NCI-H526 (cell line): ENCODE results near the gene MPZL1.
A peak's percentile ranks its signal among the peaks of the same experiment; 100 is the strongest.

Source experiments
- DNase-seq, 2 experiments: peaks; one replicate each; lab custom pipeline; 2025; lab: John Stamatoyannopoulos, UW

Gene MPZL1

DNA sequence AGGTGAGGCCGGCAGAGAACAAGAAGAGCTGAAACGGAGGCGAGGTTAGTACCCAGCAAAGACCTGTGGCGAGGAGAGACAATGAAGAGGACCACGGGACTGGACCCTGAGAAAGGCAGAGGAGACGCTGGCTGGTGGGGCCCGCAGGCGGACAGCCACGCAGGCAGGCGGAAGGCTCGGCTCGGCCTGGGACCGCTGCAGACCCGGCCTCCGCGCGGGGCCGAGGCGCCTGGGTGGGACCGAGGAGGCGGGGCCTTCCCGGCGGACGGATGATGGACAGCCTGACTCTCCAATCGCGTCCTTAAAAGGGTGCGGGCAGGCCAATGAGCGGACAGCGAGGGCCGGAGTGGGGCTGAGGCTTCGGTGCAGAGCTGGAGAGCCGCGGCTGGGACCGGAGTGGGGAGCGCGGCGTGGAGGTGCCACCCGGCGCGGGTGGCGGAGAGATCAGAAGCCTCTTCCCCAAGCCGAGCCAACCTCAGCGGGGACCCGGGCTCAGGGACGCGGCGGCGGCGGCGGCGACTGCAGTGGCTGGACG lies at the start of gene MPZL1:
Gene MPZL1 (plus strand): TSS at position 366 of the 535 bp plus-strand sequence. CDS start 170 bp downstream, outside the sequence.
- DNase-seq = peak; percentile 95 to 99

DNA sequence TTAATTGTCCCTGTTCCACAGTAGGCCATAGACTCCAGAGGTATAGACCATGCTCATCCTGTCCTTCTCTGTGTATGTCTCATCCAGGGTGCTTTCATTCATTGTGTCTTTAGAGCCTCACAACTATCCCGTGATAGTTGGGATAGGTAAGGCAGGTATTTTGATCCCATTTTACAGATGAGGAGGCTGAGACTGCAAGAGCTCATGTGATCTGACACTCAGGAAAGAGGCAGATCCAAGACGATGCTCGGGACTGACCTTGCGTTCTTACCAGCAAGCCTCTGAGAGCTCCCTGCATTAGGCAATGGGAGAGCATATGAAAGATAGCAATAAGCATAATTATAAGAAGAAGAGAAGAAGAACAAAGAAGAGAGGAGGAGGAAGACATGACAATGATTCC lies 49.0 kb upstream of the MPZL1 start:
- no peak for DNase-seq

DNA sequence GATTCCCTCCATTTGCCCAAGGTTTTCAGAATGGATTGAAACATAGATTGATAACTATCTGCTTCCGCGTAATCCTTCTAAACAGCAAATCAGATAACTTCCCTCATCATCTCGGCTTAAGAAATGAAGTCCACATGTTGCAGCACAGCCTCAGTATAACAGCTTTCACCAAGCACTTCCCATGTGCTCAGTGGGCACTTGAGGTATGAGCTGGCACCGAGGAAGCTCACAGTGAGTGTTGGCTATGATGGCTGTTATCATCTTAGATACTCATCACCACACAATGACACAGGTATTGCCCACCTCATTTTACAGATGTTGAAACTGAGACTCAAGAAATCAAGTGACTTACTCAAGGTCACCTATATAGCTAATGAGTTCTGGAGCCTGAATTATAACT lies 48.5 kb upstream of the MPZL1 start:
- DNase-seq = no peak

DNA sequence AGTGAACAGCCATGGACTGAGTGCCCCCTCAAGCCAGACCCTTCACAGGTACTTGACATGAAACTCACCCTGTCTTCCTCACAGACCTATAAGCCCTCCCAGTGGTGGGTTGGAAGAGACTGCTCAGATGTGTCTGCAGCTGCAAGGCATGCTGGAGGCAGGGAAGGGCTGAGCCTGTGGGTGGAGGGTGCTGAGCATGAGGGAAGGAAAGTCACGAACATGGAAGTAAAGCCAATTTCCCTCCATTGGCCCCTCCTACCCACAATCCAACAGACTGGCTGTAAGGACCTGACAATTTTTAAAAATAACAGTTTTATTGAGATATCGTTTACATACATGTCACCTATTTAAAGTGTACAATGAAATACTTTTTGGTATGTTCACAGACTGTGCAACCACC lies 47.6 kb upstream of the MPZL1 start:
- no peak for DNase-seq

DNA sequence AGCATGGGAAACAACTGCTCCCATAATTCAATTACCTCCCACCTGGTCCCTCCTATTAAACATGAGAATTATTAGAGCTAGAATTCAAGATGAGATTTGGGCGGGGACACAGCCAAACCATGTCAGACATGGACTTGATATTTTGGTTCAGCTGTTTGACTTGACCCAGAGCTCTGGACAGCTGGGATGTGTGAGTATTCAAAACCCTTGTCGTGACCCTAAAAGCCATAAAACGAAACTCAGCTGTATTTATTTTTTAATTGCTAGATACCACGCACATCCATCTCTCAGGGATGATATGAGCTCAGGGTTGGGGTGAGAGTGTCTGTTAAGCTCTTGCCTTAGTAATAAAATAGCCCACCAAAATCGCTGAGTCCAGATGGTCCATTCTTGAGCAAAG lies 46.3 kb upstream of the MPZL1 start:
- no peak for DNase-seq

DNA sequence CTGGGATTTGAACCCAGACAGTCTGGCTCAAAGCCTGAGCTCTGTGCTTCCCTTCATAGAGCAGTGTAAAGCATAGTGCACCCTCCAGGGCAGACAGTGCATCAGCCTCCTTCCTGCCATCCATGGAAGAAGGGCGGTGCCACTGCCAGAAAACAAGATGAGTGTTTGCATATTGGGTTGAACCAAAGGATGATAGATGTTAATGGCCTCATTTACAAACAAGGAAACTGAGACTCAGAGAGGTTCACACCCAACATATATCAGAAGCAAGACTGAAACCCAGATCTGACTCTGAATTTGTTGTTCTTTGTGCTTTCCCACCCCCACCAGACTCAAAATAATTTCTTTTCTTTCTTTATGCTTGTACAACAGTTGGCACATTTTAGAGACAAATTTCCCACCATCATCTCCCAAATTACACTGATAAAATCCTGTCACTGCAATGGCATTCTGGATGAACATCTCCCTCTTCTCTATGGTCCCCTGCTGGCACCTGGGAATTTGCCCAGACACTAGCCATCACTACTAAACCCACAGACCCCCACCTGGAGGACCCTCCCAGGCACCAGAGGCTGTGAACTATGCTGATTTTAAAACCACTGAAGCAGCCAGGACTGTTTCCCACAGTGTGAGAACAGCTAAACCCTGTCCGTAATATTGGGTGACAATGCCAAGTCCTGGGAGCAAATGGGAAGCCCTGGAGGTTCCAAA lies 45.4 kb upstream of the MPZL1 start:
- peak in 1 of 2 experiments; percentile 59 for DNase-seq

DNA sequence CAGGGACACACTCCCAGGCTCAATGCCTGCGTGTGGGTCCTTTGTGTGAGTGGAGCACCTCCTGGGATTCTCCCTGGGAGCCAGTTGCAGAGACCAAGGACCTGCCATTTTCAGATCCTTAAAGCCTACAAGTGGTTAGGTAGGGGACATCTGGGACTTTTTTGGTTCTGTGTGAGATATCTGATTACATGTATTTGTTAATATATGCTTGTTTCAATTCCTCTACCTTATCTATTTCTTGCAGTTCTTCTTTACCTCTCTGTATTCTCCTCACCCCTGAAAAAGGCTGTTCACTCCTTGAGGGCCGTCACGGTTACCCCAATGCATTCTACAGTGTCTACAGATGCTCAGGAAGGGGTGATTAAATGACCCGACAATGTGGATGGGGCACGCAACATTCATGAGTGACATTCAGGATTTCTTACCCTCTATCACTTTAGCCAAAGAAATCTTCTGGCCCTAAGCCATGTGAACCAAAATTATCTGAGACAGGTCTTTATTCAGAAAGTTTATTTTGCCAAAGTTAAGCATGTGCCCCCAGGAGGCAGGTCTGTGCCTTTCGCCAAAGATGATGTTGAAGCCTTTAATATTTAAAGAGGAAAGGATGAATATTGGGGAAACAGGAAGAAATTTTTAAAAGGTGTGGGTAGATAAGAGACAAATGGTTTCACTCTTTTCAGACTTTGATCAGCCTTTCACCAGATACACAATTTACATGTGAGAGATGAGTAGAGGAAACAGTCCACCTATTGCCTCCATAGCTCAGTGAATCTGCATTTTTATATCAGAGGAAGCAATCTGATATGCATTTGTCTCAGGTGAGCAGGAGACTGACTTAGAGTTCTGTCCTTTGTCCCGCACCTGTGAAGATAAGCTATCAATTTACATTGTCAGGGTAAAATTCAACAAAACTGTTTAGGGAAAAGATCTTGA lies 44.6 kb upstream of the MPZL1 start:
- peak; percentile 24 to 49 for DNase-seq

DNA sequence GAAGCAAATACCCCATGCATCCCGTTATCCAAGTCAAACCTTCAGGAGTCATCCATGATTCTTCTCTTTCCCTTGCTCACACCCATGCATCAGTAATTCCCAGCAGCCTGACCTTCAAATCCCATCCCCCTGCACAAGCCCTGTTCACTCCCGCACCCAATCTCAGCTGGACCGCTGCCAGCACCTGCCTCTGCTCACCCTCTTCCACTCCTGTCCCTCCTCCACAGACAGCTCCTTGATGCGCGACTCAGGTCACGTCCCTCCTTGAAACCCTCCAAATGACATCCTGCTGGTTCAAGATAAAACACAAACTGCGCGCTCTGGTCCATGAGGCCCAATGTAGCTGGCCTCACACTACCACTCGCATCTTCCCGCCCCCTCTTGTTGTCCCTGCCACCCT lies 43.4 kb upstream of the MPZL1 start:
- no peak for DNase-seq

DNA sequence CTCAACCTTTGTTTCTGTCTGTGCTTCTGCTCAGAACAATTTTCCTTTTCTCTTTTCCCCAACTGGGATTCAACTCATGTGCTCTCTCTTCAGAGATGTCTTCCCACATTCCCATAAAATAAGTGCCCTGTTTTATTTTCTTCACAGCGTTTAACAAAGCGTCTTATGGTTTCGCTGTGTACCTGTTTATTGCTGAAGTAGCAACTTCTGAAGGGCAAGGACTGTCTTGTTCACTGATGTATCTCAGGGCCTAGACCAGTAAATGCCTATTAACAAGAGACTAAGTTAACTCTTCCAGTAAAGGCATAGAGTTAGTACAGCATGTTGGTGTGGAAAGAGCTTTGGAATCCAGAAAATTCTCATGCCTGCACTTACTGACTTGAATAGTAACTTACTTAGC lies 42.9 kb upstream of the MPZL1 start:
- DNase-seq = no peak

DNA sequence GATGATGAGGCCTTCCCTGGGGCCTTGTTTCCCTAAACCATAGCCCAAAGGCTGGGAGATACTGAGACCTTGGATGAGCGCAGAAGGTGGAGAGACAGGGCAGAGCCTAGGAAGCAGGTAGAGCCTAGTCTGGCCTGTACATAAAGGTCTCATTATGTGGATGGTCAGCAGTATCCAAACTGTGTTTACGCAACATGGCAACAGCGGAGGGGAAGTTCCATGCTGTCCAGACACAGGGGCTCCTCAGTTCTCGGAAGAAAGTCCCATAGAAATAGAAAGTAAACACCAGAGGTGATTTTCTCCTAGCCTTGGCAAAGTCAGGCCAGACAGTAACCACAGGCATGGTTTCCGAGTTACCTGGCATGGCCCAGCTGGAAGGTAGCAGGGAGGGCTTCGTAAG lies 42.1 kb upstream of the MPZL1 start:
- no peak for DNase-seq

DNA sequence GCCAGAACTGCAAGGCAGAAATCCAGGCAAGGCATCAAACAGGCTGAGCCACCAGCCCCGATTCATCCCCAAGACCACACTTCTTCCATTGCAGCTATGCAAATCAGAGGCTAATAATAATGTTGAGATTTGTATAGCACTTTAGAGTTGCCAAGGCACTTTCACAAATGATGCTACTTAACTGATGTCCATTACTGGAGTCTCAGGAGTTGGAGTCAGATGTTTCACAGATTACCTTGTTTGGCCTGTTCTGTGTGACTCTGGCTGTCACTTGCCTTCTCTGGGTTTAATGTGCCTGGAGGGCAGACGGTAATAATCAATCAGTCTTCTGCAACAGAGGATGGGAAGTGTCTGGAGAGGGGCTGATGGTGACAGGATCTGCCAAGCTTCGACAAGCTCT lies 40.8 kb upstream of the MPZL1 start:
- DNase-seq = peak; percentile 82 to 84

DNA sequence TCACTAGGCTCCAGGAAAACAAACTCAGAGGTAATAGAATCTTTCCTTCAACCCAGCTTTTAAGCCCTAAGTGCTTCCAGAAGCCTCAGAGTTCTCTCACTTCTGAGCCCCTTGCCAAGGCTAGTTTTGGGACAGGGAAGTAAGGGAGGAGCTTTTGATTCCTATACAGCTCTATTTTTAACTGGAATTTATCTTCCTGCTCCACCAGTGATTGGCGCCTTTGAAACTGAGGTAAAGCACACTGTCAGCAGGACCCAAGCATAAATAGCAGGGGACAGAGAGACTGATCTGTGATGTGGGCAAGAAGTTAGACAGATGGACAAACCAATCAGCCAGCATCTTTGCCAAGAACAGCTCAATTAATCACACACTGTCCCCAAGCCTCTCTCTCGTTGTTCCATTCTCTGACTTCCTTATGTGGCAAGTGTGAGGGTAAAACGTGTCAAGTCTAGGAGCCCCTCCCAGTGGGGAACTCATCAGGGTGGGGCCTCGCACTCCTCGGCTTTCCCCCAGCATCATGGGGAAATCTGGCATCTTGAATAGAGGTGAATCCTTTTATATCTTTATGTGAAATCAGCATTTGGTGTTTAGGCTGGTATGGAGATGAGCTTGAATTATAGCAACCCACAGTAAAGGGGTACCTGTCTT lies 40.2 kb upstream of the MPZL1 start:
- DNase-seq = no peak

DNA sequence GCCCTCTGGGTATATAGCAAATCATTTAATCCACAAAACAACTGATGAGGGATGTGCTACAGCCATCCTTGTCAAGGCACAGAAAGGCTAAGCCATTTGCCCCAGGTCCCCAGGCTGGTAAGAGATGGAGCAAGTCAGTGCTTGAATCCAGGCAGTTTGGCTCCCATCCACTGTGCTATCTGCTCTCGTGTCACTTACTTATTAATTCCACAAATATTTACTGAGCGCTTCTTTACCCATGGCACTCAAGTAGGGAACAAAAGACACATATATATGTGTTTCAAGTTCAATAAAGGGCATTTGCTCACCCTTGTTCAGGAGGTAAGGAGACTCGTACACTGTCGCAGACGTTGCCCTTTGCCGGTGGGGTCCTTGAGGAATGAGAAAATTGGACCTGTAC lies 38.6 kb upstream of the MPZL1 start:
- DNase-seq = no peak

DNA sequence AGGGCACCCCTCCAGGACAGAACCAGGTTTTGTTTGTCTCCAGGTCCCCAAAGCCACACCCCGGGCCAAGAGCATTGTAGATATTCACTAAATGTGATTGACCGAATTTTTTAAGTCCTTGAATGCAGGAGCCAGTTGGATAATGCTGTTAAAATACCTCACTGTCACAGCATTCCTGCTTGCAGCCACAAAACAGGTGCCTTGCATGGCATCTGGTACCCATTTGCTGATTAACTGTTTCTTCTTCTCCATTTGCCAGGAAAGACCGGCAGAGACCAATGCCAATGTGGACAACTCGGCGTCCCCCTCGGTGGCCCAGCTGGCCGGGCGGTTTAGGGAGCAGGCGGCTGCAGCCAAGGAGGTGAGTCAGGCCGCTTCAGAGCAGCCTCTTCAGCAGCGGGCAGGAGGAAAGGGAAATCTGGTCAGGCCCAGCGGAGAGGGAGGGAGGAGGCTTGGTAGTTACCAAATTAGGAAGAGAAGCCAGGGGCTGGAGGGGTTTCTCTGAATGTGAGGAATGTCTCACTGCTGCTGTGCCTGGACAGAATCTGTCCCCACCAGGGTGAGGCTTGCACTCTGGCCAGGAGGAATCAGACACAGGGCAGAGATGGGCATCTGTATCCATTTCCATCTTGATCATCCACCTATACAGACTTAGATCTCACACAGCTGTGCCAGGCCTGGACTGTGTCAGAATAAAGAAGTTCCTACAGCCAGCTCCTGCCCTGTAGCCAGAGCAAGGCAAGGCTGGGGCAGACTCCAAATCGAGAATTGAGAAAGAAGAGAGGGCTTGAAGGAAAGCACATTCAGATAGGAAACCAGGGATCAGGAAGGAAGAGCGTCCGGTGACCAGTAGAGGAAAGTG lies 37.9 kb upstream of the MPZL1 start:
- no peak for DNase-seq

DNA sequence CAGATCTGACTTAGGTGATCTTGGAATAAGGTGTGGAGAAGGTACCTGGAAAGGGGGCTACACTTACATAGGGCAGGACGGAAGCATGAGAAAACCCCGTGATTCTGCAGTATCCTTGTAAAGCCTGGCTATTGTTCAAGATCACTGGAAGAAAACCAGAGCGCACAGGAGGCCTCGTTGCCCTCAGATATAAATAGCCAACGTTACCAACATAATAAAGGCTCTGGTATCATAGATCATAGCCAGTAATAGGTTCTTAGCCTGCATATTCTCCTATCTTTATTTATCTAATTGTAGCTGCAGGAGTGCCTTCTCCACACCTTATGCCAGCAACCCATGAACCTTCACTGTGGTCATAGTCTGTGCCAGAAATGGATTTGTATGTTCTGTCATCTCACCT lies 35.9 kb upstream of the MPZL1 start:
- no peak for DNase-seq

DNA sequence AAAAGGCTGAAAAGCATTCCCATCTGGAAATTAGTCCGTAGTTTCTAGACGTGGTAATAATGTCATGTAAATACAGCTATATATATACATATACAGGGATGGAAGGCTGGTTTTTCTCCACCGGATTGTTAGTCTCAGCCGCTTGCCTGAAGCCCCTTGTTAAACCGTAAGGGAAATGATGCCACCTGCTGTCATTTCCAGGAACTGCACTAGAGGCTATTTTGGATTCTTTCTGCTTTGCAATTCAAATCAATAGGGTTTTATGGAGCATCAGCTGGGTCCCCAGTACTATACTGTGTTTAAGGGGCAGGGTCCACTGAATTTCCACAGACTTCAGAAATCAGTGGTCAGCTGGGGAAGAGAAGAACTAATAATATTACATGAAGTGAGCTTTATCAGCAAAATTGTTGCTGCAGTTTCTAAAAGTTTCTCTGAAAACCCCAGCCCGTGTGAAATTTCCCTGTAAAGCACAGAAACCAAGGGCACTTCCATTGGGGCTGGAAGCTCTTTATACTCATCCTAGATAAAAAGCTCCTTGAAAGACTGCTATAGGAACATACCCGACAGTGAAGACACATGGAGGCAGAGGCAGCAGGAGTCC lies 33.8 kb upstream of the MPZL1 start:
- peak; percentile 96 to 99 for DNase-seq

DNA sequence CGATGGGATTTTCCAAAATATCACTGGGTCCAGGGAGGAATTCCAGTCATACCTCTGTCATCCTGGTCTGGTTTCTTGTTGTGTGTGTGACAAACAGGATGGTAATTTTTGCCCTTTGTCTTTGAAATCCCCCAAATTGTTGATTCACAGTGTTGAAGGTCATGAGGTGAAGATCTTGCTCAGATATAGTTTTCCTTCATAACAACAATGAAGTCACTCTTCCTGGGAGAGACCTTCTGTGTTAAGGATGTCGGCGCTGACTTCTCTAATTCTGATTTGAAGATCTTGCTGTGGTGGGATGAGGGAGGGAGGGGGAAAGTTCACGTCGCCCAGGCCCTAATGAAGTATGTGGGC lies 32.2 kb upstream of the MPZL1 start:
- DNase-seq = no peak

DNA sequence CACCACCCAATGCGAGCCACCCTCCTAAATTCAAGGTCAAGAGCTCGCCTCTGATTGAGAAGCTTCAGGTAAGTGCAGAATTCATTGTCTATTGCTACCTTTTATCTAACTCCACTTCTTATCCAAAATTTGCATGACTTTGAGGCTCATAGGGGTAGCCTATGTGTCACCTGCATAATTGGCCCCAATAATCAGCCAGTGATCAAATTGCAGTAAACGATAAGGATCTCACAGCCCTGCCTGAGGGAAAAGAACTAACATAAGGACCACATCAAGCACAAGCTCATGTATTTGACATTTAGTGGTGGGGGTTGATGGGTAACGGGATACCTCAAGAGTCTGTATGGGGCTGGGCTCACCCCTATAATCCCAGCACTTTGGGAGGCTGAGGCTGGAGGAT lies 31.7 kb upstream of the MPZL1 start:
- no peak for DNase-seq

DNA sequence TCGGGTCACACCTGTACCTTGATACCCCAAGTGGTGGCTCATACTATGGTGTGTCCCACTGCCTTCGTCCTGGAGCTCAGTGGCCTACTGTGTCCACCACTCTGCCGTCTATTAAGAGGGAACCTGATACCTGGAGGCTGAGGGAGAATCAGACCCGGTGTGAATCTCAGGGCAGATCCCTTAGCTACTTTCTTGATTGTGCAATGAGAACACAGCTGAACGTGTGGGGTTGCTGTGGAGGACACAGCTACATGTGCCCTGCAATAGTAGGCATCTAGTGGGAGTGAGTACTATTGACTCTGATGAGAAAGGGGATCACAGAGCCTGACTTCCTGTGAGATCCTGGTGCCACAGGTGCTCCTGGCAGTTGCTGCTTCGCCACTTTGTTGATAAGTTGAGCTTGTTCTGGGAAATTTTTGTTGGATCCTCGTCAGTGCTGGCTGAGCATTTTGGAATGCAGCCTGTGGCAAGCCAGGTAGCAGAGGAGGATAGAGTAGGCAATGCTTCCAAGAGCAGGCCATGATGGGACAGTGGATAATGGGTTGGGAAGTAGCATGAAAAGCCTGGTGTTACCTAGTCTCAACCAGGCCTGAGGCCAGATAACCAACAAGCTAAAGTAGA lies 28.2 kb upstream of the MPZL1 start:
- no peak for DNase-seq

DNA sequence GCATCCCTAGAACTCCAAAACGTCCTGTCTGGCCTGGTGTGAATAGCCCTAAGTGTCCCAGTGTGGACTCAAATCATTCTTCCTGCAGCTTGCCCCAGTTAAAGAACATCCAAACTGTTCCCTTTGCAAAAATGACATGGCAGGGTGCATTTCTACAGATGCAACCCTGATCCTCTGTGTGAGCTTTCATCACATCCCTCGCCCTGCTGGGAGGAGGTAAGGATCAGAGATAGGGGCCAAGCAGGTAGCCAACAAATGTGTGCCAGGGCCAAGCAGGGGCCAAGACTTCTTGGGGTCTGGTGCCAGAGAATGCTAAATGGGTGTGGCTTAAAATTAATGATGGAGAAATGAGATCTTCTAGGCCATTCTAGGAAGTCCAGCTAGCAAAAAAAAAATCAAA lies 27.1 kb upstream of the MPZL1 start:
- no peak for DNase-seq

DNA sequence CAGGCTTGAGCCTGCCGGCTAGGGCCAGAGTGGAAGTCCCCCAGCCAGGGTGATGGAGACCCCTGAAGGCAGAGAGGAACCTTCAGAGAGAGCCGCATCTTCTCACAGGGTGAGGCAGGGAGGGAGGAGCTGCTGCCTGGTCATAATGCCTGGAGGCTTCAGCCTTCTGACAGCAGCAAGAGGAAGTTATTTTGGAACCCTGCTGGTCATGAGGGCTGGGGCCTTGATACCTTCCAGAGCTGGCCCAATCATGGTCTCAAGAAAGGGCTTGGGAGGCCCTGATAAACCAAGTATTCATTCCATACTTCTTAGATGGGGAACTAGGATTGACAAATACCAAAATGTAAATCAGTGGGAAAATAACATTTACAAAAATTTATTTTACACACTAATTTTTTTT lies 26.6 kb upstream of the MPZL1 start:
- no peak for DNase-seq
